Erythroblast (primary cell): ENCODE results near the gene C16orf74.

Experiments
- GATA1 ChIP-seq: IDR thresholded peaks from 2 replicates; pipeline ENCODE4 v1.6.1; 2011; ENCODE audit warnings: low read depth, mild to moderate bottlenecking, control low read depth, low read length, moderate library complexity
- POLR2A ChIP-seq: IDR thresholded peaks from 2 replicates; pipeline ENCODE4 v1.6.1; 2011; ENCODE audit warnings: mild to moderate bottlenecking, low read length

- TF ChIP-seq POLR2A (no peak), GATA1 (no peak)
Measured at GRCh38 chr16:85695196-85696128, 55.4 kb downstream of the C16orf74 start.
